Activated CD4-positive, alpha-beta T cell treated with anti-CD3 and anti-CD28 coated beads, Interleukin-2, amount 50 U/mL, for 1 hour (primary cell): ENCODE data around the gene THSD4.
"Not testable (repeated sequence)": the region's sequence is repeated elsewhere in the genome, so short reads cannot be mapped to it uniquely, and the experiment has no call there.

Experiments used
- DNase-seq: peaks from one replicate; pipeline ENCODE4 v3.0.0-alpha.2; 2020

The THSD4 gene

DNA sequence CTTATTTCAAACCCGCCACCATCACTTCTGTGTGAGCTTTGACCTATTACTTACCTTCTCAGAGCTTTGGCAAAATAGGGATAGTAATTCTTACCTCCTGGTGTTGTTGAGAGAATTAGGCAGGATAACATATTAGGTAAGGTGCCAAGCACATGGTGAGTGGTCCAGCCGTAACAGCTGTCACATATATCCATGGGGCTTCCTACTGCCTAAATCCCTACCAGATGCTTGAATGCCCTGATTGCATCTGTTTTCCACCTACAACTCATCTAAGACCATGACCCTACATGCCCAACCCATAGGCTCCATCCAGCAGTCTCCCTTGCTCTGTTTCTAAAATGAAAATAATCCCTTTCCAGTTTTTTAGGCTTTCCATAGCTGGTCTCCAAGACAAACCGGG lies 532.8 kb downstream of the THSD4 start:
- DNase-seq = no peak

DNA sequence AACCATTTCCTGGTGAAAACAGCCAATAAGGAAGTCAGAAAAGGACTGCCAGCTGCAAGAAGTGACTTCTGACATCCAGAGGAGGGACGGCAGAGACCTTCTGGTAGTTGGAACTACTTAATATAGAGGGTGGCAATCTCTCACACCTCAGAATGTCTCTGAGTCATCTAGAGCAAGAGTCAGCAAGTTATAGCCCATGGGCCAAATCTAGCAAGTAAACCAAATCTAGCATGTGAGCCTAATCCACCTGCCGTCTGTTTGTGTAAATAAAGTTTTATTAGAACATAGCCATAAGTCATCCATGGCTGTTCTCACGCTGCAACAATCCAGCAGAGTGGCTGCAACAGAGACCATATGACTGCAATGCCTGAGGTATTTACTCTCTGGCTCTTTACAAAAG lies 534.6 kb downstream of the THSD4 start:
- no peak for DNase-seq

DNA sequence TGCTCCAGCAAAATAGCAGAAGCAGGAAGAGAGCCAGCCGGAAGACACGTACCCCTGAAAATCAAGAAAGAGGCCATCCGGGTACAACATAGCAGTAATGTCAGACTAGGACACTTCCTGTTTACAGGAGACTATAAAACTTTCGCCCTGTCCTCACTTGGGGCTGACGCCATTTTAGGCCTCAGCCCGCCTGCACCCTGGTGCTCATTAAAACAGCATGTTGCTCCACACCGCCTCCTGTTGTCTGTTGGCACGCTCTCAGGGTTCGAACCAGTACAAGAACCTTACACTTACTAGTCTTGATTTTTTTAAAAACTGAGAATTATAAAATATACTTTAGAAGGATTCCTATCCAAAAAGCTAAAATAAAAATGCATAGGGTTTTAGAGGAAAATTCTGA lies 535.3 kb downstream of the THSD4 start:
- DNase-seq = no peak

DNA sequence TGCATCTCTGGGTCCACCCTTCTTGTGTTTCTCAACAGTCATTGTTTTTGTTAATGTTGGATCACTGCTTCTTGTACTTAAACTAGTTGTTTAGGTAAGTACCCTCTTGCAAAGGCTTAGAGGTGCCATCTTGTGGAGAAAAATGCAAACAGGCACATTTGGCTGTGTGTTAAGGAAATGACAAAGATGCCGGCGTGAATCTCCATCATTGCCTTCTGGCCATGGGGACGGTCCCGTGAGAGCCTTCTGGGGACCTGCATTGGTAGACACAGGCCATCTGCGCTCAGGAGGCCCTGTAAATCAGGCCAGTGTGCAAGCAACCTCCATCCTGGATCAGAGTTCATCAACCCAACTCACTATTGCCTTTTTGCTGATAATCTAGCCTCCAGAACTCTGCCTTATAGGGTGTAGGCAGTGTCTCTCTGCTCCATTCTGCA lies 536.5 kb downstream of the THSD4 start:
- no peak for DNase-seq

DNA sequence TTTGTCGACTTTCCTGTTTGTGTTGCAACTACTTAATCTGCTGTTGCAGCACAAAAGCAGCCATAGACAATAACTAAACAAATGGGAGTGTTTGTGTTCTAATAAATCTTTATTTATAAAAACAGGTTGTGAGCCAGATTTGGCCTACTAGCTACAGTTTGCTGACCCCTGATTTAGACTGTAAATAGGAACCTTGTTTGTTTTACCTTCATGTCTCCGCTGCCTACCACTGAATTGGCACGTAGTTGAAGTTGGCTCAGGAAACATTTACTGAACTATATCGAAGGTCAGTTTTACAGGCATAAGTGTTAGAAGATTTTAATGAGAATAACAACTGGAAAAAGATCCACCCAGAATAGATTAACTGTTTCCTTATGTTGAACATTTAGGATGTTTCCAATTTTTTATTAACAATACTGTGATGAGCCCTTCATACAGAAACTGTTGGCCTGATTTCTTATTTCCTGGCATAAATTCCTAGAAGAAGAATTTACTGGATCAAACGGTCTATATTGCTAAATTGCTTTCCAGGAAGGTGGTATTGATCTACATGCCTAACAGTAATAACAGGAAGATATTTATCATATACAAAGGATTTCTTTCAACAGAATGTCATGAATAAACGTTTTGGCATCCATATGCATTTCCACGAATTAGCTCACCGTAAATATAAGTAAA lies 538.9 kb downstream of the THSD4 start:
- no peak for DNase-seq

DNA sequence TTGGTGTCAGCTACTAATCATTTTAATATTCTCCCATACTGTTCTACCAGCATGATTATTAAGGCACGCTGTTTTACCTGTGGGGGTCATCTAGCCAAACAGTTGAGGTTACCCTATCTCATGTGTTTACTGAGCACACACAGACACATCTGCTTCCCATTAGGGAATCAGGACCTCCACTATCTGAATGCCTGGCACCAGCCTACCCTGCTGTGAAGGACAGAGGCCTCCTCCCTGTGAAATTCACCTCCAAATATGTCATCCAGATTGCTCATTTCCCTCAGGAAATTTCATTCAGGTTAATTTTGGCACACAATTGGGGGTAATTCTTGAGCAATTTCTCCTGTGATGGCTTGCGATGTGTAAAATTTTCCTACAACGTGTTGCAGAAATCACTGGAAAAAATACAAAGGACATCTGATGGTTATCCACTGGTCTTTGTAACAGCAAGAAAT lies 539.5 kb downstream of the THSD4 start:
- no peak for DNase-seq

DNA sequence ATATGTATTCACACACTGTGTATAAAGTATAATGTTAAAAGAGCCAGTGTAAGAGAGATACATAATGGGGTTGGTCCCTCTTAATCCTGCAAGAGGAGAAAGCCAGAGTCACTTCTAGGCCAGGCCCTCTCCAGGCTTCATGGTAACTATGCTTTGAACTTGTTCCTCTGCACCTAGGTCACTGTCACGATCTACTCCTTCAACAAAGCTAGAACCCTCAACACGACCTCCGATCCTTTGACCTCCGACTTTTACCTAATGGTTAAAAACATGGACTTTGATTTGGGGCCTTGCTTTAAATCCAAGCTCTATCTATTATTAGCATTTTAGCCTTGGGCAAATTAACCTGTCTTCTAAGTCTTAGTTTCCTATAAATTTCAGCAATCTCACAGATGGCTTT lies 541.2 kb downstream of the THSD4 start:
- no peak for DNase-seq

DNA sequence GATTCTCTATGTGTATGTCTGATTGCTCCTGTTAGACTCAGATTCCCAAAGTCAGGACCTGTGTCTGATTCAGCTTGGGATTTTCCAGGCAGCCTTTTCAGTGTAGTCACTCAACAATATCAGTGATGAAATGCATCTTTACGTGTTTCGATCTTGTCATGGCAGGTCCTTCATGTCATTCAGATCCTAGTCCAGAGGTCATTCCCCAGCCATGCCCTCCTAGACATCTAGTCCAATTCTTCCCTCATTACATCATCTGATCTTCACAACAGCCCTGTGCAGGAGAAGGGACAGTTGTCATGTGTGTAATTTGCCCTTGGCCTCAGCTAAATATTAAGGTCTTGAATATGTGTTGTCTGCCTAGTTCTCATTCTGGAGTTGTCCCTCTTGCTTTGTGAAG lies 541.9 kb downstream of the THSD4 start:
- DNase-seq = no peak

DNA sequence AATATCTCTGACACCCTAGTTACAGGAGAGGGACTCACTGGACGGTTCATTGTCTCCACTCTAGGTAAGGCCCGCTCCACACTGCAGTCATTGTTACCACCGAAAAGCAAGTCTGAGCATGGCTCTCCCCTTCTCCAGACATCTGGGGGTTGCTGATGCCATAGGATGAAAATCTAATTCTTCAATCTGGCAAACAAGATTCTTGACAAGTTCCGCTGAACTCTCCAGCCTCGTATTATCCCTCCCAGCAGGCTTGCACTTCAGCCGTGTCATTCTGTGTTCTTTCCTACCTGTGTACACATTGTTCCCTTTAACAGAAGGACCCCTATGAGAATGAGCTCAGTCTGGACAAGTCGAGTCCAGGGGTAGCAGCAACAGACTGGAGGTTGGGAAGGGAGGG lies 542.8 kb downstream of the THSD4 start:
- DNase-seq = no peak

DNA sequence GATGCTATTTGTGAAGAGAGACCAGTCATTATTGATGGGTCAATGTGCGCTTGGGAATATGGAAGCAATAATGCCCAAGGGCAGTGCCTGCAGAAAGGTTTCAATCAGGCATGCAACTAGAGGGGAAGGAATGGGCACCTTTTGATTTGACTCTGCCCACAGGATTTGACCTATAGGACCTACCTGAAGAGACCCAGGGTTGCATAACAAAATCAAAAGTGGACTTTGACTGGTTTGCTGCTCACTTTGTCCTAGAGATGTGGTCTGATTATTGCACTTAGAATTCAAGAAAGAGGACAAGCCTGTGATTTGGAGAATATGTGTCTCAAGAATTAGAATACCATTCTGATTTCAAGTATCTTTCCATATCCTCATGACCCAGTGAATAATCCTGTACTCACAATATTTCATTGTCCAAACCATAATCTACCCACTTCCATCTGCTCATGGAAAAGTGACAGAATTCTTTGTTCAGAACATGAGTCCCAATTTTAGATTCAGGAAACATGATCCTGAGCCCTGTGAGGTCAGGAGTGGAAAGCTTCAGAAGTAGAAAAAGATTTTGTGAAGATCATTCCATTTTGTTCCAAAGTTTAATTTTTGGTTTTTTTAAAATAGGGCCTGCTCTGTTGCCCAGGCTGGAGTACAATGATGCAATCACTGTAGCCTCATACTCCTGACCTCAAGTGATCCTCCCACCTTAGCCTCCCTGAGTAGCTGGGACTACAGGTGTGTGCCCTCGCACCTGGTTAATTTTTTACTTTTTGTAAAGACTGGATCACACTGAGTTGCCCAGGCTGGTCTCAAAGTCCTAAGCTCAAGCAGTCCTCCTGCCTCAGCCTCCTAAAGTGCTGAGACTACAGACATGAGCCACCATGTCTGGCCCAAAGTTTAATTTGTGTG lies 543.8 kb downstream of the THSD4 start:
- no peak for DNase-seq

DNA sequence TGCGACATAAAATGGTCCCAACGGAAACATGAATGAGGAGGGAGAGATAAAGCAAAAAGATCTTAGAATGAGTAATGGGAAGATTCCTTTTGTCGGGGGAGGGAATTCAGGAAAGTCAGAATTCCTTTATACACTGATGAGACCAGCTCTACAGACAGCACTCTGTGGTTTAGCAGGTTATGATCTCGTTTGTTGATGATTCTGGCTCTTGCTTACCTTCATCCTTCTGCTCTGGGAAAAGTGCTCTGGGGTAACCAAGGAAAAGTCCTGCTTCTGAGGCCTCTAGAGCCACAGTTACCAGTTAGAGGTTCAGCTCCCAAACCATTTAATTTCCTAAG lies 544.4 kb downstream of the THSD4 start:
- DNase-seq = no peak

DNA sequence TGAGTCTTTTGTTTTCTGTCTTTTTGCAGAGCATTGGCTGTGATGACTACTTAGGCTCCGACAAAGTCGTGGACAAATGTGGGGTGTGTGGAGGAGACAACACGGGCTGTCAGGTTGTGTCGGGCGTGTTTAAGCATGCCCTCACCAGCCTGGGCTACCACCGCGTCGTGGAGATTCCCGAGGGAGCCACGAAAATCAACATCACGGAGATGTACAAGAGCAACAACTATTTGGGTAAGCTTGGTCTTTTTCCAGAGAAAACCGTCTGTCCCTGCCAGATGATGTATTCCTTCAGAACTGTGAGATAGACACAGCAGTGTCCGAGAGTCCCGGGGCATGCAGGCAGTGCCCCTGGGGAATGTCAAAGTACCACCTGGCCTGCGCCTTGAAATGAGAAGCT lies 545.2 kb downstream of the THSD4 start:
- DNase-seq = no peak

DNA sequence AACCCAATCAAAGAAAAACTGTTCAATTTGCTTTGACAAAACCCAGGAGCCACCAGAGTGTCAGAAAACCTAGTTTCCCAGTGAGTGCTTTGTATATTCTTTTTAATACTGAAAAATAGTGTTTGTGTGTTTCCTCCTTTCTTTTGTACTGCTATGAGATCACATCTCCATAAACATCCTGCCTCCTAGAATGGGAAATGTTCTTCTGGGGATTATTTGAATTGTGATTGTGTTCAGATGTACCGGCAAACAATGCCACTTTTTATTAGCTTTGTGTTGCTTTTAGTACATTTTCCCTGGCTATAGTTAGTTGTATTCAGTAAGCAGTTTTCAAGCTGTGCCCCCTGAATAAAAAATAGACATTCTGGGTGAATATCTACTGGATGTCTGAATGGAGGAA lies 547.0 kb downstream of the THSD4 start:
- no peak for DNase-seq

DNA sequence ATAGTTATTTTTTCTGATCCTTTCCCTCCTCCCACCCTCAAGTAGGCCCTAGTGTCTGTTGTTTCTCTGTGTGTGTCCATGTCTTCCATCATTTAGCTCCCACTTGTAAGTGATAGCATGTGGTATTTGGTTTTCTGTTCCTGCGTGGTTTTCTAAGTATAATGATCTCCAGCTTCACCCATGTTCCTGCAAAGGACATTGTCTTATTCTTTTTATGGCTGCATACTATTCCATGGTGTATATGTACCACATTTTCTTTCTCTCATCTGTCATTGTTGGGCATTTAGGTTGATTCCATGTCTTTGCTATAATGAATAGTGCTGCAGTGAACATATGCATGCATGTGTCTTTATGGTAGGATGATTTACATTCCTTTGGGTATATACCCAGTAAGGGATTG lies 549.4 kb downstream of the THSD4 start:
- DNase-seq = no peak

DNA sequence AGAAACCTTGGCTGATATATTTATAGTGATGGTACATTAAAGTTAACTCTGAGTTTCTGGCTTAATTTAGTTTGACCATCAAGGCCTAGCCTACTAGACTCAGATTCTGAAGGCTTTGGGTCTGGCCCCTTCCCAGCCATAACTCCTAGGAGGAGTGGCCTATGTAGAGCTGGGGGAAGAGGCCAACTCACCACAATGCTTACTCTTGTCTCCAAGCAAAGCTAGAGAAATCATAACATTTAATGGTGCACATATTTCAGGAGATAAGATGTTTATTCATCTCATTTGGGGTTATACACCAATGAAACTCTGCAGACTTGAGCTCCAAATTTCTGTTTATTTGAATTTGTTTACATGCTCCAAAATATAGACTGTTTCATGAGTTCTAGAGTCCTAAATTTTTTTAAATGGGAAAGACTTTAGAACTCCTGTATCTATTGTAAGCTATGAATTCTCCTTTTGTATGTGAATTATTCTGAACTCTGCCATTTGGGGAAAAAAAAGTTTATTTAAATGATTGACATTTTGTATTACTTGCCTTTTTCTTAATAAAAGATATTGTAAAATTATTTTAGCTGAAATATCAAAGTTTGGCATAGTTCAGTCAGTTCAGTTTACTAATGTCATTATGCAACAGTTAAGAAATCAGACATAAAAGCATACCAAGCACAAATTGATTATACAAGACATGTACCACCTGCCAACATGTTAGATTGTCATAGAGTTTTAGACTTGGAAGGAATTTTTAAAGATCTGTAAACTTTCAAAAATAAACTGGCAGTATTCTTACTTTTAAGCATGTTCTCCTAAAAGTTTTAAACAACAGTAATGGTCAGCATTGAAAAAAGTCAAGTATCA lies 551.7 kb downstream of the THSD4 start:
- no peak for DNase-seq

DNA sequence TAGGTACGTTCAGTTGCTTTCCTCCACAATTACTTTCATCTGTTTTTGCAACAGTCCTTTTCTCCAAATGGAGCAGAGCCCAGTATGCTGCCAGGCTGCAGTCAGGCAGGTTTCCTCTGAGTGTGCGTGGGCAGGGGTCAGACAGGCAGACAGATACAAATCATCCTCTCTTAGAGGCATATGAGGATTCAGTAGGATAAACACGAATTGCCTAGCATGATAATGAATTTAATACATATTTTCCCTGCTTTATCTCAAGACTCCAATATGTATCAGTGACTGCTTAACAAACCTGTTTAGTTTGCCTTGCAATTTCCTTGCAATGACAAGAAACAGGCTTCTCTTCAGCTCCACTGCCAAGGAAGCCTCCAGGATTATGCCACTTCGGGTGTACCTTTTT lies 554.4 kb downstream of the THSD4 start:
- no peak for DNase-seq

DNA sequence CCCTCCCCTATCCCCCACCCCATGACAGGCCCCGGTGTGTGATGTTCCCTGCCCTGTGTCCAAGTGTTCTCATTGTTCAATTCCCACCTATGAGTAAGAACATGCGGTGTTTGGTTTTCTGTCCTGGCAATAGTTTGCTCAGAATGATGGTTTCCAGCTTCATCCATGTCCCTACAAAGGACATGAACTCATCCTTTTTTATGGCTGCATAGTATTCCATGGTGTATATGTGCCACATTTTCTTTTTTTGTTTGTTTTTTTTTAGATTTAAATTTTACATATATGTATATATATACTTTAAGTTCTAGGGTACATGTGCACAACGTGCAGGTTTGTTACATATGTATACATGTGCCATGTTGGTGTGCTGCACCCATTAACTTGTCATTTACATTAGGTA lies 555.0 kb downstream of the THSD4 start:
- DNase-seq = not testable (repeated sequence)

DNA sequence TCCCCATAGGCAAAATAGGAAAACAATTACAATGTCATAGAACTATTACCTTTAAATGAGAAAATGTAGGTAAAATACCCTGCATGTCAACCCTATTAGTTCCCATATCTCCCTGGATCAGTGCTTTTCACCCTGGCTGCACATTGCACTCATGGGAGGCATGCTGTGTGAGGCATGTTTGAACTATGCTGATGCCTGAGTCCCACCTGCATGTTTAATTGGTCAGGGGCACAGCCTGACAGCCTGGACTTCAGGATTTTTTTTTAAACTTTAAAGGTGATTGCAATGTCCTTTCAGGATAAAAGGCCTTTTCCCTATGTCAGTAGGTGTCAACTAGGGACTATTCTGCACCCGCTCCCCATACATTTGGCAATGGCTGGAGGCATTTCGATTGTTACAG lies 559.1 kb downstream of the THSD4 start:
- DNase-seq = no peak

DNA sequence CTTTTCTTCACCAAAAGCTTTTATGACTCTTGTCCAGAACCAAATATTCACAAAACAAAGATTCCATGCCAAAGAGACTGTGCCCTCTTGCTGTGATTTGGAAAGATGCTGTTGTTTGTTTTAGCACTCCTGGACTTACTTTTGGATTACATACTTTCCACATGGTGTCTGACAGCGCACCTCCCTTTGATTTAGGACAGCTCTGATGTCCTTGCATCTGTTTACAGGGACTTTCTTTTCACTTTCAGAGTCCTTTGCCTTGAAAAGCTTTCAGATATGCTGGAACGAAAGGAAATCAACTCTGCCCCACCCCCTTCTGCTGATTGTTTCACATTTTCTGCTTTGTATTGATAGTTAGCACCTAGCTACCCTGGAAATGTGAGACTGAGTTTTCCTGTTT lies 562.1 kb downstream of the THSD4 start:
- DNase-seq = no peak

DNA sequence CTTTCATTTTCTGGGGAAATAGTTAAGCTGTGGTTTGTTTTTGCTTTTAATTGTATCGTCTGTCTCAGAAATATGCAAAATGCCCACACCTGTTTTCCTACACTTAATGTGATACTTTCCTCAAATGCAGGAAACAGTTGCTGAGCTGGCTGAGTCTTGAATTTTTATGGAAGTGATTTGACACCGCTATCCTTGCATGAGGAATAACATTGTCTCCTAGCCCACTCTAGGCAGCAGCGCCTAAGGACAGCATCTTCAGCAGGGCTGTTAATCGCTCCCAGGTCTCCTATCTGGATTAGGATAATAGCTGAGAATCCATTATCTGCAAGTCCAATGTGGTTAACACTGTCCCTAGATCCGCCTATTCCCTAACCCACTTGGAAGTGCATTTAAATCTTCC lies 562.5 kb downstream of the THSD4 start:
- no peak for DNase-seq

DNA sequence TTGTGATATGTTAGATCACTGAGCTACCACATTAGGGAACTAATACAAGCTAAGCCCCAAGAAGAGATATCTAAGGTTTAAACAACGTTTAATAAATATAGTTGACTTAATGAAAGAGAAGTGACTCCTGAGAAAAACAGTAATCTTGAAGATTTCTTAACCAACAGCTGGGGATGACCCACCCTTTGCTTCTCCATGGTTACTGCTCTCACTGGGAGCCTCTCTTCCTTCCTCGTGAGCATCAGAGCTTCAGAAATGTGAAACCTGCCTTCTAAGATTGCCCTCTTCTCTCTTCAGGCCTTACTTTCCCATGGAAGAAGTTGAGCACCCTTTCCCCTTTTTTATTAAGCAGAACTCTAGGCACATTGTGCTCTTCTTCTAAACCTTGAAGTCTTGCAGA lies 562.9 kb downstream of the THSD4 start:
- DNase-seq = no peak

DNA sequence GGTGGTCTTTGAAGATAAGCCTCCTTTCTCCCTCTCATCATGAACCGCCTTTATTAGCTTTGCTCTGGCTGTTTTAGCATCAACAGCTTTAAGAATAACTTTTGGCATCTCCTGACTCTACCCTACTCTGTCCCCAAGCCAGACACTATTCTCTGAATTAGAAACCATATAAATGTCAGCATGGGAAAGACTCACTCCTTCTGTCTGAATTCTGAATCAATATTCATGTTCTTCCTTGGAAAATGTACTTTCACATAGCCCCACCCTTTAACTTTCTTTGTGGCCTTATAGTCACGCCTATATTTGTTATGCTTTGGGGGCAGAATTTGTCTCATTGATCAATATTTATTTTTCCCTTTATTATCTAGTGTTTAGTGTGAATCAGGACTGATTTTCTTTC lies 563.3 kb downstream of the THSD4 start:
- DNase-seq = no peak

DNA sequence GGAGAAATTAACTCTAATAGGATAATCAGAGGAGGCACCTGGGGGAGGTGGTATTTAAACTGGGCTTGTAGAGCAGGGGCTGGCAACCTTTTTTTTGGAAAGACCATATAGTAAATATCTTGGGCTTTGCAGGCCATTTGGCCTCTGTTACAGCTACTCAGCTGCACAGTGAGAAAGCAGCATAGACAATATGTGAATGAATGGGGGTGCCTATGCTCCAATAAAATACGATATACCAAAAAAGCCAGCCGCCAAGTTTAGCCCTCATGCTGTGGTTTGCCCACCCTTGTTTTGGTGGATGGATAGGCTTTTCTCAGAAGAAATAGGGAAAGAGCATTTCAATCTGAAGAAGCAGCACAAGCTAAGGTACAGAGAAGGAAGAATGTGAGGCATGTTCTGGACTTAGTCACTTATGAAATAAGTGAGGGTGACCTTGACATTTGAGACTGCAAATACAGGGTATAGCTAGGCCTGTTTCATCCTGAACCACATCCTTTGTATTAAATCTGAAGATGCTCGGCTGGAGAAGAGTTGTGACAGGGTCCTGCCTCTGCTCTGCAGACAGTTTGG lies 564.0 kb downstream of the THSD4 start:
- DNase-seq = no peak
